Neural cell (in vitro differentiated cells): ENCODE results near the gene IFRD2. TPM values are rescaled to one million over a fixed set of nuclear protein-coding genes. Genes with fewer than 3 reads are reported as not detected.

Experiments used
- H2AFZ ChIP-seq: fragments of 200-600, 300-800 bp; sonication (generic), shearing (Covaris generic); 2 replicates; pipeline ENCODE4 v1.6.0; 2014; ENCODE audit warnings: low read depth, mild to moderate bottlenecking, antibody characterized with exemption, low read length, moderate library complexity
- H3F3A ChIP-seq: fragments of 200-600 bp; shearing (Covaris generic); 2 replicates; pipeline ENCODE4 v1.6.1; 2016; ENCODE audit warnings: mild to moderate bottlenecking, moderate library complexity, mixed read lengths, antibody characterized with exemption, low read length; ENCODE audit not compliant: insufficient read depth, poor library complexity, severe bottlenecking
- H3K27ac ChIP-seq: fragments of 200-600, 300-800 bp; sonication (generic), shearing (Covaris generic); 2 replicates; pipeline ENCODE4 v1.5.1; 2014; ENCODE audit warnings: mild to moderate bottlenecking, low read length, moderate library complexity
- H3K27me3 ChIP-seq: fragments of 300-800, 200-600 bp; sonication (generic), shearing (Covaris generic); 2 replicates; pipeline ENCODE4 v1.6.0; 2014; ENCODE audit warnings: mild to moderate bottlenecking, low read depth, low read length, moderate library complexity; ENCODE audit not compliant: insufficient read depth
- H3K36me3 ChIP-seq: fragments of 300-800, 200-600 bp; sonication (generic), shearing (Covaris generic); 2 replicates; pipeline ENCODE4 v1.5.1; 2014; ENCODE audit warnings: mild to moderate bottlenecking, antibody characterized with exemption, low read length, moderate library complexity; ENCODE audit not compliant: insufficient read depth
- H3K4me2 ChIP-seq: fragments of 300-800, 200-600 bp; sonication (generic), shearing (Covaris generic); 2 replicates; pipeline ENCODE4 v1.6.0; 2014; ENCODE audit warnings: mild to moderate bottlenecking, low read length
- H3K4me3 ChIP-seq: fragments of 300-800, 200-600 bp; sonication (generic), shearing (Covaris generic); 2 replicates; pipeline ENCODE4 v1.5.1; 2014; ENCODE audit warnings: mild to moderate bottlenecking, low read length, moderate library complexity
- H3K79me2 ChIP-seq: fragments of 200-600 bp; shearing (Covaris generic); replicated peaks from 2 replicates; pipeline ENCODE4 v1.6.0; 2014; ENCODE audit warnings: mild to moderate bottlenecking, low read length, moderate library complexity; ENCODE audit not compliant: insufficient read depth
- H3K9ac ChIP-seq: fragments of 300-800, 200-600 bp; sonication (generic), shearing (Covaris generic); 2 replicates; pipeline ENCODE4 v1.6.1; 2016; ENCODE audit warnings: mild to moderate bottlenecking, low read length, mixed read lengths
- H3K9me2 ChIP-seq: fragments of 200-600 bp; shearing (Covaris generic); 2 replicates; pipeline ENCODE4 v1.6.1; 2016; ENCODE audit warnings: mild to moderate bottlenecking, low read length, mixed read lengths; ENCODE audit not compliant: insufficient read depth
- H3K9me3 ChIP-seq: fragments of 200-600, 300-800 bp; sonication (generic), shearing (Covaris generic); 2 replicates; pipeline ENCODE4 v1.6.1; 2016; ENCODE audit warnings: mild to moderate bottlenecking, mixed run types, low read length, moderate library complexity, mixed read lengths
- H4K20me1 ChIP-seq: fragments of 200-600 bp; shearing (Covaris generic); 2 replicates; pipeline ENCODE4 v1.6.1; 2016; ENCODE audit warnings: mild to moderate bottlenecking, mixed run types; ENCODE audit not compliant: insufficient read depth
- CTCF ChIP-seq: fragments of 450-650 bp; IDR thresholded peaks from 2 replicates; pipeline ENCODE4 v1.5.1; 2014; ENCODE audit warnings: antibody characterized with exemption, mild to moderate bottlenecking, moderate library complexity; ENCODE audit not compliant: poor library complexity, severe bottlenecking
- EP300 ChIP-seq: fragments of 450-650 bp; conservative IDR thresholded peaks from 2 replicates; pipeline ENCODE4 v1.6.1; 2014; ENCODE audit warnings: antibody characterized with exemption, mild to moderate bottlenecking, moderate library complexity; ENCODE audit not compliant: poor library complexity, severe bottlenecking
- EZH2 ChIP-seq: fragments of 200-600, 300-800 bp; shearing (Covaris generic), sonication (generic); IDR thresholded peaks from 2 replicates; pipeline ENCODE4 v1.6.1; 2014; ENCODE audit warnings: antibody characterized with exemption, low read length, borderline replicate concordance, mild to moderate bottlenecking; ENCODE audit not compliant: insufficient read depth, poor library complexity, severe bottlenecking
- MXI1 ChIP-seq: fragments of 450-650 bp; conservative IDR thresholded peaks from 2 replicates; pipeline ENCODE4 v1.6.1; 2014; ENCODE audit warnings: antibody characterized with exemption, mild to moderate bottlenecking; ENCODE audit not compliant: poor library complexity, severe bottlenecking
- POLR2AphosphoS5 ChIP-seq: IDR thresholded peaks from 2 replicates; pipeline ENCODE4 v1.6.1; 2012
- RAD21 ChIP-seq: fragments of 450-650 bp; conservative IDR thresholded peaks from 2 replicates; pipeline ENCODE4 v1.6.1; 2014; ENCODE audit warnings: antibody characterized with exemption, mild to moderate bottlenecking, moderate library complexity
- REST ChIP-seq: IDR thresholded peaks from 2 replicates; pipeline ENCODE4 v1.6.1; 2012; ENCODE audit warnings: borderline replicate concordance
- SMC3 ChIP-seq: fragments of 450-650 bp; conservative IDR thresholded peaks from 2 replicates; pipeline ENCODE4 v1.6.1; 2014; ENCODE audit warnings: antibody characterized with exemption, mild to moderate bottlenecking, moderate library complexity; ENCODE audit not compliant: poor library complexity
- TAF1 ChIP-seq: IDR thresholded peaks from 2 replicates; pipeline ENCODE4 v1.6.1; 2012; ENCODE audit warnings: low read depth
- polyA plus RNA-seq: library from polyadenylated mRNA; depleted of rRNA; stranded (reverse); fragments of >200 nt; gene quantifications from 2 replicates; pipeline ENCODE4 v1.2.3, GENCODE V29; 2014

The IFRD2 gene
- polyA plus RNA-seq, 1 donor from 2014 or later: 41.8 TPM

DNA sequence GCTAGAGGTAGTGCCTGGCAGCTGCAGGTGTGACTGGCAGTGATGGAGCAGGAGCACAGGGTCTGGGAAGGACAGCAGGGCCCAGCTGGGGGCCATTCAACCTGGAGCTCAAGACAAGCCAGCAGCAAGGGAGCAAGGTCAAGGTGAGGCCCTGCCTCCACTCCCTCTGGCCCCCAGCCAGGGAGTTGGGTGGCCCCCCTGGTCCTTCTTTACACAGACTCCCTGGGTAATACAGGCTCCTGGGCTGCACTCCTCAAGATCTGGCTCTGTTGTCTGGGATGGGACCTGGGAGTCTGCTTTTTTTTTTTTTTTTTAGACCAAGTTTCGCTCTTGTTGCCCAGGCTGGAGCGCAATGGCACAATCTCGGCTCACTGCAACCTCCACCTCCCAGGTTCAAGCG, 41.7 kb downstream of the IFRD2 start:
- H3K4me2 ChIP-seq: no peak overlapping the region
- H3K9me2 ChIP-seq: no peaks in the 10 kb centered on the region
- H3K36me3 ChIP-seq: no peaks in the 10 kb centered on the region
- no peaks in the 10 kb centered on the region for H3K27me3 ChIP-seq
- H3K4me3 ChIP-seq: no peak overlapping the region
- no peaks in the 10 kb centered on the region for H4K20me1 ChIP-seq
- H2AFZ ChIP-seq: no peak overlapping the region
- H3K9me3 ChIP-seq: no peaks in the 10 kb centered on the region
- peaks cover 54% of the 10 kb centered on the region for H3K79me2 ChIP-seq
- H3K9ac ChIP-seq: no peak overlapping the region
- no peak for TF ChIP-seq REST
- TF ChIP-seq SMC3: no peak
- H3F3A ChIP-seq: no peaks in the 10 kb centered on the region
- no peak overlapping the region for H3K27ac ChIP-seq

DNA sequence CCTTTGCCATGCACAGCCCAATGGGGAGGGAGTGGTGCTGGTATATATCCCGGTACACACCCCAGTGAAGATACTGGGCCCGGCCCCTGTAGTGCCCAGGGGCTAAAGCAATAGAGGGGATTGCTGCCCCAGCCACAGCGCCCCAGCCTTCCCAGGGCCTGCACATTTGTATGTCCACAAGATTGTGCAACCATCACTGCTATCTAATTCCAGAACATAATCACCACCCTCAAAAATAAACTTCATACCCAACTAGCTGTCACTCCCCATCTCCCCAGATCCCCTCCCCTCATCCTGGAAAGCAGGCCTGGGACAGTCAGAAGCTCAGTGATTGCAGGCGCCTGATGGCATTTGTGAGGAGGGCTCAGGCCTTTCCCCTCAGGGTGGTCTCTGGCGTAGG, 42.8 kb downstream of the IFRD2 start:
- TF ChIP-seq EP300 (no peak), CTCF (no peak), RAD21 (no peak), SMC3 (no peak), REST (no peak), TAF1 (no peak), MXI1 (no peak), EZH2 (no peak), POLR2AphosphoS5 (no peak)
- no peaks in the 10 kb centered on the region for H4K20me1 ChIP-seq
- H3K79me2 ChIP-seq: peaks cover 63% of the 10 kb centered on the region
- no peak overlapping the region for H3K4me3 ChIP-seq
- no peaks in the 10 kb centered on the region for H3K9me2 ChIP-seq
- H3K36me3 ChIP-seq: no peaks in the 10 kb centered on the region
- no peak overlapping the region for H3K4me2 ChIP-seq
- H3K9ac ChIP-seq: no peak overlapping the region
- no peak overlapping the region for H2AFZ ChIP-seq
- no peak overlapping the region for H3K27ac ChIP-seq
- no peaks in the 10 kb centered on the region for H3K9me3 ChIP-seq
- no peaks in the 10 kb centered on the region for H3F3A ChIP-seq
- no peaks in the 10 kb centered on the region for H3K27me3 ChIP-seq
